Stimulated activated naive B cell treated with anti-CD40 and anti-IgM and Interleukin-4, amounts not matched to agents 10 μg/mL and 1 μg/mL and 100 μg/mL, for 72 hours (primary cell): ENCODE data around the gene KIRREL3.

ENCODE experiments used
- ATAC-seq, 2 donors: fragments of 150-1000 bp; cut with Tn5 transposase; replicated peaks; 2 replicates each; pipeline ENCODE4 v1.10.0; 2021; ENCODE audit warnings: moderate library complexity in 1 of 2
- DNase-seq: peaks from one replicate; pipeline ENCODE4 v3.0.0; 2021
- H3K27ac Mint-ChIP-seq: one replicate; pipeline ENCODE4 v1.8.0; 2022; ENCODE audit warnings: mild to moderate bottlenecking, mixed read lengths
- H3K27me3 Mint-ChIP-seq, 2 donors: one replicate each; pipeline ENCODE4 v1.8.0; 2022; ENCODE audit warnings: mixed read lengths in 2 of 2
- H3K36me3 Mint-ChIP-seq, 2 donors: one replicate each; pipeline ENCODE4 v1.8.0; 2022; ENCODE audit warnings: mixed read lengths in 2 of 2, mild to moderate bottlenecking in 1 of 2
- H3K4me1 Mint-ChIP-seq, 2 donors: one replicate each; pipeline ENCODE4 v1.8.0; 2022; ENCODE audit warnings: mixed read lengths in 2 of 2, mild to moderate bottlenecking in 1 of 2
- H3K4me3 Mint-ChIP-seq, 2 donors: one replicate each; pipeline ENCODE4 v1.8.0; 2022; ENCODE audit warnings: mild to moderate bottlenecking in 2 of 2, mixed read lengths in 2 of 2, moderate library complexity in 1 of 2
- H3K9me3 Mint-ChIP-seq, 2 donors: one replicate each; pipeline ENCODE4 v1.8.0; 2022; ENCODE audit warnings: mixed read lengths in 2 of 2, mild to moderate bottlenecking in 1 of 2

The KIRREL3 gene

DNA sequence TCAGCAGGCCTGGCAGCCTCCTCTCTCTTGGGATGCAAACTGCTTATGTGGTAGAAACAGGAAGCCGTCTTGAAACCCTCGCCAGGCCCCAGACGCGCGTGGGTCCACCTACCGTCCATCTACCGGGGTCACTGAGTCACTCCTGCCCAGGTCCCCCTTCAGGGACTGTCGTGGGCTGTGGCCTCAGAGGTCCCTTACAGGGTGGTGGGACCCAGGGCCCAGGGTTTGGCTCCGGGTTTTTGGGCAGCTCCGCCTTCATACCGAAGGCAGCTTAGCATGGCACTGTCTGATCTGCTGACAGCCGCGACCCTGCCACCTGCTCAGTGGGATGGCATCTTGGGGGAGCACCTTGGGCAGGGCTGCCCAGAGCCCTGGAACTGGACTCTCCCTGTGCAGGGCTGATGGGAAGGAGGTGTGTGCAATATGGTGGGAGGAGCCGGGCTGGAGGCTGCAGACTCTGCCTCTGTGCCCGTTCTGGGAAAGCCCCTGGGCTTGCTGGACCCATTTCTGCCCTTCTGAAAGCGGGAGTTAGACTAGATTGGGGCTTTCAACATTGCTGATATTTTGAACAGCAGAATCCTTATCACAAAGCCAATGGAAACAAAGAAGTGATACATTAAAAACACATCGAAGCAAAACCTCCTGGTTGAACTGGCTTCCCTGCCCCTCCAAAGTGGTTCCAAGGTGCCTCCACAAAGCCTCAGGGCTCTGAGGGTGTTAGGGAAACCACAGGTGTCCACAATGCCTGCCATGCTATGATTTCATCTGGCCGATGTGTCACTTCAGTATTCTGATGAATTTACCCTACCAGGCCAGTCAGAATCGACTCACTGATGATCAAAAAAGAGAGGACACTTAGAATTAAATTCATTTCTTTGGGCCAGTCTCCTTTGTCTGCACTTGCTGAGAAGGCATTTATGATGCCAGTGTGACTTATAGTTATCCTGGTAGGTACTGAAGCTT is 316.5 kb downstream of the KIRREL3 start:
- no peaks in the 10 kb centered on the region for H3K4me1 Mint-ChIP-seq
- DNase-seq (no peak), ATAC-seq (no peak)

DNA sequence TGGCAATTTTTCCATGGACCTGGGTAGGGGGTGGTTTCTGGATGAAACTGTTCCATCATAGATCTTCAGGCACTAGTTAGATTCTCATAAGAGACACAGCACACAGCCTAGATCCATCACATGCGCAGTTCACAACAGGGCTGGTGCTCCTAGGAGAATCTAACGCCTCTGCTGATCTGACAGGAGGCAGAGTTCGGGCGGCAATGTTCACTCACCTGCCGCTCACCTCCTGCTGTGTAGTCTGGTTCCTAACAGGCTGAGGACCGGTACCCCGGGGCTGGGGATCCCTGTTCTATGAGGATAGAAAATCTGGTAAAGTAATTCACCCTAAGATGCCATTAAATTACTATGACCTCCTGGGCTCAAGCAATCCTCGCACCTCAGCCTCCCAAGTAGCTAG is 318.0 kb downstream of the KIRREL3 start:
- Mint-ChIP-seq H3K4me1 (no peaks in the 10 kb centered on the region), H3K9me3 (peaks cover 0 to 2% of the 10 kb centered on the region in 2 donors), H3K27me3 (no peaks in the 10 kb centered on the region), H3K36me3 (no peaks in the 10 kb centered on the region), H3K27ac (no peak overlapping the region), H3K4me3 (no peak overlapping the region)
- no peak for ATAC-seq
- no peak for DNase-seq

More for the DNA sequence above, 316.5 kb downstream of the KIRREL3 start:
- Mint-ChIP-seq H3K9me3 (peaks cover 0 to 2% of the 10 kb centered on the region in 2 donors), H3K27ac (no peak overlapping the region), H3K27me3 (no peaks in the 10 kb centered on the region), H3K36me3 (no peaks in the 10 kb centered on the region), H3K4me3 (no peak overlapping the region)

DNA sequence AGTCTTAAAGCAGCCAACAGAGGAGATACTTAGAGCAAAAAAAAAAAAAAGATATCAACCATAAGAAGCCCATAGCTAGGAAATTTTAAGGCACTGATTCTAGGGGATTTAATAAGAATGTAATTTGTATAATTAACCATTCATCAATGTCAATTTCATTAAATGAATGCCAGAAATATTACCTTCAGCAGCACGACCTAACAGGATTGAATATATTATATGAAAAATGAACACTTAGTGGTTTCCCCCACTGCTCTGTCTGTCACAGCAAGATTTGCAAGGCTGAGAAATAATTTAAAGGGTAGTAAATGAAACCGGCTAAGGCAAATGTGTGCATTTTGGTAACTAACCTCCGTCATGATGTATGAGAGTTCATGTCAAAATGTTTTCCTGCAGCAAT is 319.9 kb downstream of the KIRREL3 start:
- H3K27me3 Mint-ChIP-seq, result no peaks in the 10 kb centered on the region
- H3K4me1 Mint-ChIP-seq, result no peaks in the 10 kb centered on the region
- no peak overlapping the region for H3K27ac Mint-ChIP-seq
- no peak overlapping the region for H3K4me3 Mint-ChIP-seq
- ATAC-seq (no peak), DNase-seq (no peak)
- H3K9me3 Mint-ChIP-seq, result peaks cover 0 to 2% of the 10 kb centered on the region in 2 donors
- H3K36me3 Mint-ChIP-seq, result no peaks in the 10 kb centered on the region

DNA sequence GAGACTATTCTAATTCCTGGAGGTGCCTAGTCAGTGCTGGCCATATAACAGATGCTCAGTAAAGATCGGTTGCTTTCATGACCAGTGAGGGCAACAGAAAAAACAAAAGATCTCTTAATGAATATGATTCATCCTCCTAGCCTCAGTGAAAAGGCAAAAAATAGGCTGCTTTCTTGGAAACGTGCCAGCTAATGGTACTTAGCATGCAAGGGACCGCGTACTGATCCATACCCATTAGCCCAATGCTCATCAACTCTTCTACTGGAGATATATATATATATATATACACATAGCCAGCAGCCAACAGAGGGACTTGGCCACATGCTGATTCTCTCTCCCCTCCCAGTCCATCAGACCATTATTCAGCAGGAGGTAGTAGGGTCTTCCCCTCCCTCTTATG is 320.4 kb downstream of the KIRREL3 start:
- no peak overlapping the region for H3K4me3 Mint-ChIP-seq
- DNase-seq (no peak), ATAC-seq (peak in 1 of 2 donors; percentile 47)
- H3K36me3 Mint-ChIP-seq, result no peaks in the 10 kb centered on the region
- H3K9me3 Mint-ChIP-seq, result peaks cover 0 to 2% of the 10 kb centered on the region in 2 donors
- H3K4me1 Mint-ChIP-seq, result no peaks in the 10 kb centered on the region
- H3K27me3 Mint-ChIP-seq, result no peaks in the 10 kb centered on the region
- no peak overlapping the region for H3K27ac Mint-ChIP-seq

DNA sequence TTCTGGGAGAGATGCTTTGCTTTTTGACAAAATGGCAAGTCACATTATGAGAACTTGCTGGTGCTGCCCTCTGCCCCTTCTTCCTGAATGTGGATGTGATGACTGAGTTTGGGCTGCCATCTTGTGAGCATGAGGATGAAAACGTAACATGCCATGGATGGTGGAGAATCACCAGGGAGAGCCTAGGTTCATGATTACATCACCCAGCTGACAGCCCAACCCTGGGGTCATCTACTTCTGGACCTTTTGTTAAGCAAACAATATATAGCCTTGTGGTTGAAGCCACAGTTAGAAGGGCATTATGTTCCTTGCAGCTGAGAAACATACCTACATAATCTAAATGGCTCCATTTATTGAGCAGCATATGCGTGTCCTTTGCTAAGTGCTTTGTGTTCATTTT is 321.5 kb downstream of the KIRREL3 start:
- DNase-seq, result no peak
- Mint-ChIP-seq H3K9me3 (peaks cover 0 to 2% of the 10 kb centered on the region in 2 donors), H3K27me3 (peaks cover 0 to 3% of the 10 kb centered on the region in 2 donors), H3K36me3 (no peaks in the 10 kb centered on the region), H3K27ac (no peak overlapping the region), H3K4me1 (no peaks in the 10 kb centered on the region), H3K4me3 (no peak overlapping the region)
- ATAC-seq, result no peak

DNA sequence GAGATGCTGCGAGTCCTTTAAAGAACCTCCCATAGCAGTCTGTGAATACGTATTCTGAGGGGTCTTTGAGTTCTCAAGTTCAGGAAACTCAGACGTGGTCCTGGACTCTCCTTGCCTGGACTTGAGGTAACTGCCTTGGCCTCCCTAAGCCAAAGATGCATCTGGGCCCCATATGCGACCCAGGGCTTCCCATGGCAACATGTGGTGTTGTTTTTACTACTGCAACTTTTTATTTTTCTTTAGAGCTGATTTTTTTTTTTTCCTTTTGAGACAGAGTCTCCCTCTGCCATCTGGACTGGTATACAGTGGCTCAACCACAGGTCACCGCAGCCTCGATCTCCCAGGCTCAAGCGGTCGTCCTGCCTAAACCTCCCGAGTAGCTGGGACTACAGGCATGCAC is 324.0 kb downstream of the KIRREL3 start:
- Mint-ChIP-seq H3K4me1 (no peaks in the 10 kb centered on the region), H3K27ac (no peak overlapping the region), H3K27me3 (peaks cover 0 to 3% of the 10 kb centered on the region in 2 donors), H3K36me3 (no peaks in the 10 kb centered on the region), H3K4me3 (no peak overlapping the region), H3K9me3 (peaks cover 0 to 3% of the 10 kb centered on the region in 2 donors)
- ATAC-seq, result no peak
- DNase-seq, result no peak

DNA sequence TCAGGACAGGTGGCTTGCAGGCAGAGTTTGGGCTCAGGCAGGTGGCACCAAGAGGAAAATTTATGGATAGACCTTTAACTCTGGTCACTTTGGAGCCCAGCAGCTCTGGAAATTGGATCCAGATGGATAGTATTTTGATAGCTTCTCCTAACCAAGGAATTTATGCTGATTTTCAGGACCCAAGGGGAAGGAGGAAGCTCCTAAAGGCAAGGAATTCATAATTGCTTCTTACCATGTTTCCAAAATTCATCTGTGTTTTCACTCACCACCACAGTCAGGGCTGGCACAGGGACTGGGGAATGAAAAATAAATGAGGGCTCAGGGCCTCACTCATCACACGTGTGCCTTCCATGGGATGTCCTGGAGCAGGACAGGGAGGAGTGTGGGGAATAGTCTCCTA is 327.3 kb downstream of the KIRREL3 start:
- Mint-ChIP-seq H3K27ac (no peak overlapping the region), H3K9me3 (peaks cover 0 to 1% of the 10 kb centered on the region in 2 donors), H3K27me3 (peaks cover 5 to 8% of the 10 kb centered on the region in 2 donors), H3K4me3 (no peak overlapping the region), H3K36me3 (no peaks in the 10 kb centered on the region), H3K4me1 (no peaks in the 10 kb centered on the region)
- no peak for DNase-seq
- ATAC-seq, result no peak

DNA sequence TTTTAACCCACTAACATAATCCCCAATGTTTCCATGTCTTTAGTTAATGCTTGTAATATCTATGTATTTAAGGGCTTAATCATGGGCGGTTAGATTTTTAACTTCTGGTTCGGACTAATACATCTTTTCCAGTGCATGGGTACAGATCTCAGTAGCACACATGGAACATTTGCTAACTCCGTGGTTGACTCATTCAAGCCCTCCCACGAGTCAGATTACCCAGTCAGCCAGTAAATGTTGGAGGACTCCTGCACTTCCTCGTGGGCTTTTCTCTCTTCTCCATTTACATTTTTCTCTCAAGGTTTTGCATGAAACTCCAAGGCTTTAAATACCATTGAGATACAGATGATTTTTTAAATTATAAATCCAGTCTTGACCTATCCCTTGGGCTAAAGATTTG is 331.2 kb downstream of the KIRREL3 start:
- Mint-ChIP-seq H3K27ac (no peak overlapping the region), H3K4me3 (no peak overlapping the region), H3K9me3 (peaks cover 0 to 1% of the 10 kb centered on the region in 2 donors), H3K27me3 (peaks cover 8 to 11% of the 10 kb centered on the region in 2 donors), H3K36me3 (no peaks in the 10 kb centered on the region), H3K4me1 (no peaks in the 10 kb centered on the region)
- DNase-seq (no peak), ATAC-seq (no peak)

DNA sequence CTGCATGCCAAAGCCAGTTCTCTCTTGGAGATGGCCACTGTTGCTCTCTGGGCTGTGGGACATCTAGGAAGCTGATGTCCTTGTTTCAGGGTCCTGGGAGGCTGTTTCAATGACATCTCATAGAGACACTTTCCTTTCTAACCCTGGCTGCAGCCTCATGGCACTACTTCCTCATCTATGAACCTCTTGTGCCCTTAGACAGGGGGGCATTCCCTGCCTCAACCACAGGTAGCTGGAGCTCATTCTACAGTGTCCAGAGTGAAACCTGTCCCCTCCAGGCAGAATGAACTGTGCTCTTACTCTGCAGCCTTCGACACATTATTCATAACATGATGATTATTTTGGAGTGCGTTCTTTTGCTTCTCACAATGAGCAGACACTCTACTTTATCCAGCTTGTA is 335.9 kb downstream of the KIRREL3 start:
- no peaks in the 10 kb centered on the region for H3K4me1 Mint-ChIP-seq
- H3K9me3 Mint-ChIP-seq, result peaks cover 0 to 1% of the 10 kb centered on the region in 2 donors
- DNase-seq (no peak), ATAC-seq (no peak)
- peaks cover under 1 to 6% of the 10 kb centered on the region in 2 donors for H3K27me3 Mint-ChIP-seq
- no peak overlapping the region for H3K27ac Mint-ChIP-seq
- H3K4me3 Mint-ChIP-seq, result no peak overlapping the region
- H3K36me3 Mint-ChIP-seq, result no peaks in the 10 kb centered on the region

DNA sequence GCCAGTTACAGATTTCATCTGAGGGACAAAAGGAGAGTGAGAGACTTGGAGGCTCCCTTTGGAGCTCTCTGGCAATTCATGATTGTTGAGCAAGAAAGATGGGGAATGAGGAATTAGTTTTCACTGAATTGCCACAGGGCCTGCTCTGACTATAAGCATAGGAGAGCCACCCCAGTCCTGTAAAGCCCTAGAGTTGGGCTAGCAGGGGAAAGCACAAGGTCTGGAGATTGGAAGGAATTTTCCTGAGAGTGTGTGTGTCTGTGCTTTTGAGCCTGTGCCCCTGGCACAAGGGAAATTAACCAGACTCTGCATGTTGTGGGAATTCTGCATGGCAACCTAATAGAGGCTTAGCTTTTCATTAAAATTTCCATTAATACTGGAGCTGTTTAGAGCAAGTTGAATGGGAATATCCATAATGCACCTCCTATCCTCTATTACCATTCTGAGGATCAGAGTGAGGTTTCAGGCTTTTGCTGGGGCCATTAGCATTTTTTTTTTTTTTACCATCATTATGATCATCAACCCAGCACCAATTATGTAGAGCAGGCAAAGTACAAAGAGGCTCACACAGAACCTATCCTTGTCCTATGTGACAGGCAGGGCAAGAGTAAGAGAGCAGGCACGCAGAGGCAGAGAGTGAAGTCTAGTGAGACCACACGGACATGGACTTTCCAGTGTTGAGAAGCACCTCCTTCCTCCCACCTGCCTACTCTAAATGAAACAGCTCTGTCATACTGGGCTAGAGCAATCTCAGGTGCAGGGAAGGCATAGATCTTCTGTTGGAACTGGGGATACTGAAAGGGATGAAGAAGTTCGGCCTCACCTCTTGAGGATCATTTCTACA is 336.6 kb downstream of the KIRREL3 start:
- no peak overlapping the region for H3K4me3 Mint-ChIP-seq
- DNase-seq, result no peak

DNA sequence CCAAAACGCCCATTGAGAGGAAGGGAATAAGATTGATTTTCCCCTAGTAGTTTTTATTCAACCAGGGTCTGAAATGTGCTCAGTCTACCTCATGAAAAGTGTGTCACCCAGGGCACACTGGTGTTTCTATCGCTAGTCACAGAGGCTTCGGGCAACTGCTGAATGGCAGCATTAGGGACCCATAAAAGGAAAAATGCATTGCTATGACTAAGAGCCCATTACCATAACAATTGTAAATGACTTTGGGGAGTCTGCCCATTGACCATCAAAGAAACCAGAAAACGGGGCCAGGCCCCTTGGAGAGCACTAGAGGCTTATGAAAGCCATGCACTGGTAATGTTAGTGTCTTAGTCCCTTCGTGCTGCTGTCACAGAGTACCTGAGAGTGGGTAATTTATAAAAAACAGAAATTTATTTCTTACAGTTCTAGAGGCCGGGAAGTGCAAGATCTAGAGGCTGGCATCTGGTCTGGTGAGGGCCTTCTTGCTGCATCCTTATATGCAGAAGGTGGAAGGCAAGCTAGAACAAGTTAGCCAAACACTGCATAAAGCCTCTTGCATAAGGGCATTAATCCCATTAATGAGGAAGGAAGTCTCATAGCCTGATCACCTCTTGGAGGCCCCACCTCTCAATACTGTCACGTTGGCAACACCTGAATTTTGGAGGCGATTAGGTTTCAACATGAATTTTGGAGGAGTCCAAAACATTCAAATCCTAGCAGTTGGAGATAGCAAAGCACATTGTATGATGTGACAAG is 338.4 kb downstream of the KIRREL3 start:
- no peaks in the 10 kb centered on the region for H3K36me3 Mint-ChIP-seq
- no peak overlapping the region for H3K27ac Mint-ChIP-seq
- no peaks in the 10 kb centered on the region for H3K4me1 Mint-ChIP-seq
- peaks cover 0 to 1% of the 10 kb centered on the region in 2 donors for H3K9me3 Mint-ChIP-seq
- DNase-seq, result no peak
- H3K27me3 Mint-ChIP-seq, result peaks cover 3 to 4% of the 10 kb centered on the region in 2 donors
- no peak for ATAC-seq
- no peak overlapping the region for H3K4me3 Mint-ChIP-seq

More for the DNA sequence above, 336.6 kb downstream of the KIRREL3 start:
- Mint-ChIP-seq H3K27me3 (peaks cover 0 to 6% of the 10 kb centered on the region in 2 donors), H3K27ac (no peak overlapping the region), H3K4me1 (no peaks in the 10 kb centered on the region), H3K9me3 (peaks cover 0 to 1% of the 10 kb centered on the region in 2 donors), H3K36me3 (no peaks in the 10 kb centered on the region)
- ATAC-seq, result no peak

DNA sequence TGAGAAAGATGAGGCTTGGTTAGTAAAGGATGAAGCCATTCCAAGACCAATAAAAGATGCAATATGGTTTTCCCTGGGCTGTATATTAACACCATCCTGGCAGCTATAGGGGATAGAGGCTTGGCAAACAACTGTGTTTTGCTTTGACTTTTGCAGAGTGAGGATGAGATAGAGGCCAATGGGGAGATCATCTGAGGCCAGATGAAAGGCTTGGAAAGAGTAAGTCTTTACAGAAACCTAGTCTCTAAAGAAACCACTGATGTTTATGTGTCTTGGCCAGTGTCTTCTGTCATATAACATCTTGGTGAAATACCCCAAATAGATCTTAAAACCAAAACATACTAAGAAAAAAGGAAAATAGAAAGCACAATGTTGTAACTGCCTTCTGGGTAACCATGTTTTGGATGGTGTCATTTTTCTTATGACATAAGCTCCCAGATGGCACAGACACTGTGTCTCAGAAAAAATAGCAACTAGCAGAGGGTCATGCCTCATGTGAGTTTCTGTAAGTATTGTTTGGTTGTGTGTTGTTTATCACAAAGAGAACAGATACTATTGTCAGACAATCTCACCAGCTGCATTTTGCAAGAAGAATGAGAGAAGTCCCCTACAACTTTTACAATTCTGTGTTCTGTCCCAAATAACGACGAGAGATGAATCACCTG is 339.7 kb downstream of the KIRREL3 start:
- Mint-ChIP-seq H3K27me3 (peaks cover 0 to 5% of the 10 kb centered on the region in 2 donors), H3K4me3 (no peak overlapping the region), H3K9me3 (peaks cover 0 to 1% of the 10 kb centered on the region in 2 donors), H3K36me3 (no peaks in the 10 kb centered on the region), H3K4me1 (no peaks in the 10 kb centered on the region), H3K27ac (no peak overlapping the region)
- no peak for ATAC-seq
- DNase-seq, result no peak

DNA sequence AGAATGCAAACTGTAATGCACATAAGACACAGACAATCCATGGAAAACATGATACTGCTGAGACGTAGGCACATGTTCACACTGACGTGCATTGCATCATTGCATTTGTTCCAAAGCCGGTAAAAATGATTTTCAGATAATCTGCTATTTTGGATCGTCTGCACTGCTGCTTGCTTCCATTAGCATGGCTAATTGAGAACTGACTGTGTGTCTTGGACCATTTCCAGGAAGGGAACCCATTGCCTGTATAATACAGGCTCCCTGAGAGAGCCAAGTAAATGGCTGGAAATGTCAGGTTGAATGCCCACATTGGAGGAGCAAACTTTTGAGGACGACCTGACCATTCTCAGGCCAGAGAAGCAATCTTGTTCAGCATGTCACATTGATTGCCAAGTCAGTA is 340.2 kb downstream of the KIRREL3 start:
- H3K27me3 Mint-ChIP-seq, result peaks cover 0 to 8% of the 10 kb centered on the region in 2 donors
- DNase-seq, result no peak
- ATAC-seq, result no peak
- no peak overlapping the region for H3K4me3 Mint-ChIP-seq
- H3K4me1 Mint-ChIP-seq, result no peaks in the 10 kb centered on the region
- no peaks in the 10 kb centered on the region for H3K36me3 Mint-ChIP-seq
- peaks cover 0 to 1% of the 10 kb centered on the region in 2 donors for H3K9me3 Mint-ChIP-seq
- no peak overlapping the region for H3K27ac Mint-ChIP-seq
